Panc1 (cell line): Measurements from ENCODE around the gene SLIT3. TPM values are rescaled to one million over a fixed set of nuclear protein-coding genes. Genes with fewer than 3 reads are reported as not detected.

ENCODE experiments used
- ATAC-seq: fragments of 200-7000 bp; cut with Tn5 transposase; 2 replicates; pipeline ENCODE4 v1.9.1; 2020; ENCODE audit warnings: mild to moderate bottlenecking, moderate library complexity
- BruUV-seq: library from RNA; stranded (reverse); fragments of 400-500 nt; replicated peaks from 2 replicates; lab custom pipeline; 2021; lab: Mats Ljungman, UMichigan
- CTCF ChIA-PET: fragments of 300-600 bp; sonication (Branson Sonifier 250); formaldehyde crosslinking; loops from one replicate; lab custom pipeline; 2022; ENCODE audit warnings: antibody characterized with exemption; lab: Charles Lee
- POLR2A ChIA-PET: fragments of 300-600 bp; sonication (Branson Sonifier 250); formaldehyde crosslinking; loops from one replicate; lab custom pipeline; 2022; ENCODE audit warnings: antibody characterized with exemption; lab: Charles Lee
- DNase-seq: peaks from one replicate; pipeline ENCODE4 v3.0.0-alpha.2; 2010; ENCODE audit warnings: low read depth, low spot score
- H3K27ac ChIP-seq: 2 replicates; pipeline ENCODE4 v1.5.1; 2011; ENCODE audit warnings: mild to moderate bottlenecking, low read length, inconsistent platforms
- H3K27me3 ChIP-seq: fragments of 200-500 bp; sonication (Bioruptor generic); 2 replicates; pipeline ENCODE4 v1.6.0; 2014; ENCODE audit warnings: low read length, inconsistent platforms; ENCODE audit not compliant: control insufficient read depth, insufficient read depth
- H3K36me3 ChIP-seq: fragments of 200-500 bp; sonication (Bioruptor generic); 2 replicates; pipeline ENCODE4 v1.5.1; 2014; ENCODE audit warnings: inconsistent platforms, mild to moderate bottlenecking, low read length, moderate library complexity; ENCODE audit not compliant: control insufficient read depth, insufficient read depth
- H3K4me1 ChIP-seq: 2 replicates; pipeline ENCODE4 v1.5.1; 2011; ENCODE audit warnings: inconsistent platforms, mild to moderate bottlenecking, low read length, moderate library complexity; ENCODE audit not compliant: control insufficient read depth, insufficient read depth
- H3K4me3 ChIP-seq, 2 experiments: 2 replicates each; pipeline ENCODE4 v1.5.1; 2011 to 2012; ENCODE audit warnings: low read depth in 2 of 2, low read length in 2 of 2, mild to moderate bottlenecking in 2 of 2, inconsistent platforms in 1 of 2, moderate library complexity in 1 of 2
- H3K9me3 ChIP-seq: fragments of 200-500 bp; sonication (Bioruptor generic); 2 replicates; pipeline ENCODE4 v1.5.1; 2014; ENCODE audit warnings: low read depth, mild to moderate bottlenecking, inconsistent platforms, low read length, moderate library complexity; ENCODE audit not compliant: control insufficient read depth, insufficient read depth
- POLR2AphosphoS5 ChIP-seq: IDR thresholded peaks from 2 replicates; pipeline ENCODE4 v1.6.1; 2012; ENCODE audit warnings: mild to moderate bottlenecking, low read depth, low read length, moderate library complexity
- SIN3A ChIP-seq: IDR thresholded peaks from 2 replicates; pipeline ENCODE4 v1.6.1; 2012; ENCODE audit warnings: low read depth, mild to moderate bottlenecking, low read length, moderate library complexity, borderline replicate concordance; ENCODE audit not compliant: insufficient read depth
- TCF7L2 ChIP-seq: IDR thresholded peaks from 2 replicates; pipeline ENCODE4 v1.6.1; 2011; ENCODE audit warnings: mild to moderate bottlenecking, low read depth, low read length, inconsistent platforms
- in situ Hi-C: cut with HindIII; loops from 2 replicates; pipeline ENCODE4 v1.10.0; 2016; ENCODE audit warnings: low sequenced_read_pairs, low pct_unique_long_range_greater_than_20kb
- intact Hi-C: fragments of 100-400 bp; cut with micrococcal nuclease; formaldehyde crosslinking; loops from one replicate; pipeline ENCODE4 v1.10.0; 2022; ENCODE audit not compliant: unreplicated experiment
- total RNA-seq: library from RNA; stranded (reverse); gene quantifications from one replicate; pipeline ENCODE4 v1.2.1, GENCODE V29; 2021; ENCODE audit not compliant: unreplicated experiment
- TF ChIP-seq, protein P1 (sequence below): fragments of 450-650 bp; IDR thresholded peaks from 2 replicates; pipeline ENCODE4 v1.5.1; 2017; ENCODE audit warnings: mild to moderate bottlenecking
- TF ChIP-seq, protein P2 (sequence below), 2 experiments: IDR thresholded peaks; 2 replicates each; pipeline ENCODE4 v1.6.1; 2011 to 2012; ENCODE audit warnings: low read depth in 2 of 2, control low read depth in 1 of 2, low read length in 1 of 2, mild to moderate bottlenecking in 1 of 2, moderate library complexity in 1 of 2; ENCODE audit not compliant: insufficient read depth in 1 of 2

The SLIT3 gene
- total RNA-seq, 1 experiment from 2014 or later, result 26.4 TPM

DNA sequence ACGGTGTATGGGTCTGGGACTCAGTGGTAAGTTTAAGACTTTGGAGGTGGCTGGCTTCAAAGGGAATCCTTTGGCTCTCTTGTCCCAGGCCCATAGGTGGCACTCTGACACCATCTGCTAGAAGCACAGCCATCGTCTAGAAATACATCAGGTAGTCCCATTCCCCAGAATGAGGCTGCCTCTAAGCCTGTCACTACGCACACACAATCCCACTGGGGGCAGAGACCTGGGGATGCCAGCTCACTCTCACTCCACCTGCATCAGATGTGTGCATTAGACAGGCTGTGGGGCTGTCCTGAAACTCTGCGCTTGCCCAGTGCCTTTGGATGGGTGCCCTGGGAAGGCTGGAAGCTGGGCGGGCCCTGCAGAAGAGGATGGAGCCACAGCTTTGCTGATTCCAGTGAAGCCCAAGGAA lies 594.3 kb downstream of the SLIT3 start:
- BruUV-seq, result no TSS peak
- POLR2A ChIA-PET, result no interaction called here
- Histone ChIP-seq H3K4me1 (no peaks in the 10 kb centered on the region), H3K27ac (no peak overlapping the region), H3K9me3 (no peaks in the 10 kb centered on the region), H3K36me3 (no peaks in the 10 kb centered on the region), H3K27me3 (no peaks in the 10 kb centered on the region), H3K4me3 (no peak overlapping the region)
- no peak for TF ChIP-seq POLR2AphosphoS5
- TF ChIP-seq, protein P1, sequence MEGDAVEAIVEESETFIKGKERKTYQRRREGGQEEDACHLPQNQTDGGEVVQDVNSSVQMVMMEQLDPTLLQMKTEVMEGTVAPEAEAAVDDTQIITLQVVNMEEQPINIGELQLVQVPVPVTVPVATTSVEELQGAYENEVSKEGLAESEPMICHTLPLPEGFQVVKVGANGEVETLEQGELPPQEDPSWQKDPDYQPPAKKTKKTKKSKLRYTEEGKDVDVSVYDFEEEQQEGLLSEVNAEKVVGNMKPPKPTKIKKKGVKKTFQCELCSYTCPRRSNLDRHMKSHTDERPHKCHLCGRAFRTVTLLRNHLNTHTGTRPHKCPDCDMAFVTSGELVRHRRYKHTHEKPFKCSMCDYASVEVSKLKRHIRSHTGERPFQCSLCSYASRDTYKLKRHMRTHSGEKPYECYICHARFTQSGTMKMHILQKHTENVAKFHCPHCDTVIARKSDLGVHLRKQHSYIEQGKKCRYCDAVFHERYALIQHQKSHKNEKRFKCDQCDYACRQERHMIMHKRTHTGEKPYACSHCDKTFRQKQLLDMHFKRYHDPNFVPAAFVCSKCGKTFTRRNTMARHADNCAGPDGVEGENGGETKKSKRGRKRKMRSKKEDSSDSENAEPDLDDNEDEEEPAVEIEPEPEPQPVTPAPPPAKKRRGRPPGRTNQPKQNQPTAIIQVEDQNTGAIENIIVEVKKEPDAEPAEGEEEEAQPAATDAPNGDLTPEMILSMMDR, result peak; percentile 86
- TF ChIP-seq, protein P2, sequence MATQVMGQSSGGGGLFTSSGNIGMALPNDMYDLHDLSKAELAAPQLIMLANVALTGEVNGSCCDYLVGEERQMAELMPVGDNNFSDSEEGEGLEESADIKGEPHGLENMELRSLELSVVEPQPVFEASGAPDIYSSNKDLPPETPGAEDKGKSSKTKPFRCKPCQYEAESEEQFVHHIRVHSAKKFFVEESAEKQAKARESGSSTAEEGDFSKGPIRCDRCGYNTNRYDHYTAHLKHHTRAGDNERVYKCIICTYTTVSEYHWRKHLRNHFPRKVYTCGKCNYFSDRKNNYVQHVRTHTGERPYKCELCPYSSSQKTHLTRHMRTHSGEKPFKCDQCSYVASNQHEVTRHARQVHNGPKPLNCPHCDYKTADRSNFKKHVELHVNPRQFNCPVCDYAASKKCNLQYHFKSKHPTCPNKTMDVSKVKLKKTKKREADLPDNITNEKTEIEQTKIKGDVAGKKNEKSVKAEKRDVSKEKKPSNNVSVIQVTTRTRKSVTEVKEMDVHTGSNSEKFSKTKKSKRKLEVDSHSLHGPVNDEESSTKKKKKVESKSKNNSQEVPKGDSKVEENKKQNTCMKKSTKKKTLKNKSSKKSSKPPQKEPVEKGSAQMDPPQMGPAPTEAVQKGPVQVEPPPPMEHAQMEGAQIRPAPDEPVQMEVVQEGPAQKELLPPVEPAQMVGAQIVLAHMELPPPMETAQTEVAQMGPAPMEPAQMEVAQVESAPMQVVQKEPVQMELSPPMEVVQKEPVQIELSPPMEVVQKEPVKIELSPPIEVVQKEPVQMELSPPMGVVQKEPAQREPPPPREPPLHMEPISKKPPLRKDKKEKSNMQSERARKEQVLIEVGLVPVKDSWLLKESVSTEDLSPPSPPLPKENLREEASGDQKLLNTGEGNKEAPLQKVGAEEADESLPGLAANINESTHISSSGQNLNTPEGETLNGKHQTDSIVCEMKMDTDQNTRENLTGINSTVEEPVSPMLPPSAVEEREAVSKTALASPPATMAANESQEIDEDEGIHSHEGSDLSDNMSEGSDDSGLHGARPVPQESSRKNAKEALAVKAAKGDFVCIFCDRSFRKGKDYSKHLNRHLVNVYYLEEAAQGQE (IDR thresholded peaks at IDR 0.05; ENCODE audit: insufficient read depth in 1 of 2, low read depth in 2 of 2, low read length in 1 of 2), result no peak
- peak; percentile 70; the same call in 1 of the 2 replicates for TF ChIP-seq TCF7L2
- TF ChIP-seq SIN3A, result no peak
- DNase-seq (peak; percentile 20), ATAC-seq (peak; percentile 94)
- CTCF ChIA-PET, result no interaction called here
- intact Hi-C loops (loop anchor here (2.0 to 10.0 kb wide), 2 partner anchors 238 to 280 kb away; no protein-coding TSS in a partner anchor), in situ Hi-C loops (no loop called here)

DNA sequence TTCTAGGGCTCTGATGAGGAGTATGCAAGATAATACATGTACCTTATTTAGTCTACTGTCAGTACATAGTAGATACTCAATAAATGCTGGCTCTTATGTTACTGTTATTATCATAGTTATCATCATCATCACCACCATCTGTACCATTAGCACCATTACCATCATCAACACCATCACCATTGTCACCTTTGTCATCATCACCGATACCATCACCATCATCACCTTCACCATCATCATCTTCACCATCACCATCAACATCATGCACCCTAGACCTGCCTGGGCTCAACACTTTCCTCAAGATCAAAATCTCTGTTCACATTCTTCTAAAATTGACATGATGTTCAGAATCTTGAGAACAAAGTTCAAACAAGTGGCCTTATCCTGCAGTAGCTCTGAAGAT lies 595.6 kb downstream of the SLIT3 start:
- ATAC-seq, result no peak

More for the DNA sequence above, 595.6 kb downstream of the SLIT3 start:
- in situ Hi-C loops (no loop called here), intact Hi-C loops (loop anchor here (10.0 kb wide), 1 partner anchor 239 kb away; no protein-coding TSS in a partner anchor)
- H3K27me3 ChIP-seq, result no peaks in the 10 kb centered on the region
- no peaks in the 10 kb centered on the region for H3K9me3 ChIP-seq
- POLR2A ChIA-PET, result no interaction called here
- CTCF ChIA-PET, result no interaction called here
- H3K36me3 ChIP-seq, result no peaks in the 10 kb centered on the region
- no peaks in the 10 kb centered on the region for H3K4me1 ChIP-seq
- TF ChIP-seq, protein P2 (IDR thresholded peaks at IDR 0.05; ENCODE audit: insufficient read depth in 1 of 2, low read depth in 2 of 2, low read length in 1 of 2), result no peak
- TF ChIP-seq SIN3A (no peak), TCF7L2 (no peak), POLR2AphosphoS5 (no peak)
- TF ChIP-seq, protein P1, result no peak
- DNase-seq, result no peak
- no TSS peak for BruUV-seq
- H3K27ac ChIP-seq, result no peak overlapping the region
- no peak overlapping the region for H3K4me3 ChIP-seq
